HG03097 (cell line): Measurements from ENCODE around the gene AMDHD1.

Experiments
- ATAC-seq: cut with Tn5 transposase; IDR thresholded peaks from one replicate; pipeline ENCODE4 v1.9.1; 2021; ENCODE audit not compliant: unreplicated experiment, low FRiP score

The AMDHD1 gene

DNA sequence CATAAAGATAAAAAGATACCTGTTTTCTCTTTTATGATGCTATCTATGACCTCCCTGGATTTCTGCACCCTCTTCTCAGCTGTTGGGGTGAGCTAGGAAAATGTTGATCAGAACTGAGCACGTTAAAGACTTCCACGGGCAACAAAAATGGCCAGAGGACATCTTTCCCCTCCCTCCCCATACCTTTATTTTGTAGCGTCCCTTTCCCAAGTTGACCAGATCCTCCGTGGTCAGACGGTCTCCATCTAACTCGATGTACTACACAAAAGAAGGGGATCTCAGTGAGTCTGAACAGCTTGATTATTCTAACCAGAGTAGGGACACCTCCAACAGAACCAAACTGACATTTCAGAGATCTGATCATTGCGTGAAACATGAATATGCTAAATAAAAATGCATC lies 50.8 kb downstream of the AMDHD1 start:
- ATAC-seq, result no peak

GRCh38 chr12:95994476-95994875 lies 51.3 kb downstream of the AMDHD1 start:
- no peak for ATAC-seq

DNA sequence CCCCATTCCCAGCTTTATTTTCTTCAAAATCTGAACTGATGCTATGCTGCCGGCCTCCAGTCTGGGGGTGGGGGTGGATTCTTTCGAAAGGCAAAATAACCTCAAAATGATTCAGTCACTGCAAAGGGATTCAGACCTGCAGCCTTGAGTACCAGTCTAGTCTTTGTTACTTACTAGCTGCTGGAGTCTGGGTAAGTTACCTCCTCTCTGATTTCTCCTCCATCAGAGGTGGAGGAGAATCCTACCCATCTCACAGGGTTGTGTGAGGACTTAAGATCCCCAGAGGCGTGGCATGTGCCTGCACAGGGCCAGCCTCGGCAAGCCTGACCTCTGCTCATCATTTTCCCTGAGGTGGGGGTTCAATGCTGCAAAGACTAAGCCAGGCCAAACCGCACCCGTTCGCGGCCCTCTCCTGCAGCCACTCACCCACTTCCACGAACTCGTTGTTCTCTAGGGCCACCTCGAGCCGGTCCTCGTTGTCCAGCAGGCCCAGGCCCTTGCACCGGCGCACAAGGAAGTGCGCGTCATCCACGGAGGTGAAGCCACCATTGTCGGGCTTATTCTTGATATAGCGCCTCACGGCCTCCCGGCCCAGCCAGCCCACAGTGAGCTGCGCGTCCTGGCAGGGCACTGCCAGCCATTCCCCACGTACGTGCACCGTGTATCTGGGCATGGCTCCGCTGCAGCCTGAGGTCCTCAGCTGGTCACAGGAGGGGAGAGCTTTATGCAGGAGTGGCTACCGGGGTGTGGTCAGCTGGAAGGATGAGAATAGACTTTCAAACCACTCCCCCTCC lies 52.3 kb downstream of the AMDHD1 start:
- no peak for ATAC-seq

DNA sequence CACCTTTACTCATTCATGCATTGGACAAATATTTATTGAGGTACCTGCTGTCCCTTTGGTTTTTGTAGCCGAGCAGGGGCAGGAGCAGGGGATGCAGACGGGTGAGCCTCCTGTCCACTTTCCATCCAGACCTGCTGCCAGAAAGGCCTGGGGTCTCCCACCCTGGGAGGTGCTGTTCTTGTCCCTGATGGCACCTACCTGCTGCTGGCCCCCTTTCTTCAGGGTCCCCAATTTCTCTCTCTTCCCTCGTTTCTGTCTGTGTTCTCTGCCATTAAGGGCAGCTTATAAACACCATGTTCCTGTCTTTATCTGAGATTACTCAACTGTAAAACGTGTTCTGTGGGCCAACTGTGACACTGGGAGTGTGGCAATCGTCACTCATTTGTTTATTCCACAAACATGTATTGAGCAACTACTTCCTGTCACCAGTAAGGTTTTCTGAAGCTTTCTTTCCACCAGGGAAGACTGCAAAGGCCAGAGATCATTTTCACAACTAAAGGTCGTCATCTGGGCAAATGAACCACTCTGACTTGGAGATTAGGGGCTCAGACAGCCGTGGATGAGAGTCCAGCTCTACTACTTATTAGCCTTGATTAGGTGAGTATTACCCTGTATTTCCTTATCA lies 53.0 kb downstream of the AMDHD1 start, which contains the start of gene HAL:
TSS of gene HAL (minus strand) at position 311 of the 625 bp plus-strand sequence. CDS start 434 bp downstream, outside the sequence.
- ATAC-seq, result no peak

DNA sequence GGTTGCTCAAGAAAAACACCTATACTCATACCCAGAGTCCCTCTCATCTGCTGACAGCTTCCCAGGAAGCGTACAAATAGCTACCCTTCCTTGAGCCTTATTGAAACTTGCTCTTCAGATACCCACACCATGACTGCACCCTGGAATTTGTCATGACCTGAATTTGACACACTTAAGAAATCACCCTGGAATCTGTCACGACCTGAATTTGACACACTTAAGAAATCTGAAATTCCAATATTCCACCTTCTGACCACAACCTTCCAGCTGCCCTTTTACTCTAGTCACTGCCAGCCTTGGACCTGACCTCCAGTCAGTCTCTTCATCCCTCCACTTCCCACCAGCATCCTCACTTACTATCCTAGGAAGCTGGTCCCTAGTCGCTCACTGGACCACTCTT lies 54.1 kb downstream of the AMDHD1 start:
- ATAC-seq, result no peak

GRCh38 chr12:95997911-95998510 lies 54.9 kb downstream of the AMDHD1 start:
- no peak for ATAC-seq

GRCh38 chr12:95998611-95999286 lies 55.6 kb downstream of the AMDHD1 start:
- ATAC-seq, result peak; percentile 86

DNA sequence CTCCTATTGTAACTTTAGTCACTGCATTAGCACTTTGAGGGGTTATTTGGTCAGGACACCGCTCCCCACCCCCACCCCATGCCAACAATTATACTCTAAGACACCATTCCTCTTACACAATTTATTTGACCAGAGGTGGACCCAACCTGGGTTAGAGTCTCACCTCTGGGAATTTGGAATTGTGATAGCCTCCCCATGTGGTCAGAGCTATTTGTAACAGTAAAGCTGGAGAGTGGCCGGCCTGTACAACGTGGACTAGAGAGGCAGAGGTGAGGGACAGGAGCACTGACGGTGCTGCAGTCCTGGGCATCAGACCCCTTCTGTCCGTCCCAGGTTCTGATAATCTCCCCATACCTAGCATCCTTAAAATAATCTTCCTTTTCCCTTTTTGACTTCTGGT lies 56.4 kb downstream of the AMDHD1 start:
- ATAC-seq, result no peak

- no peak for ATAC-seq
Observed at GRCh38 chr12:96000858-96001257, 57.7 kb downstream of the AMDHD1 start.

DNA sequence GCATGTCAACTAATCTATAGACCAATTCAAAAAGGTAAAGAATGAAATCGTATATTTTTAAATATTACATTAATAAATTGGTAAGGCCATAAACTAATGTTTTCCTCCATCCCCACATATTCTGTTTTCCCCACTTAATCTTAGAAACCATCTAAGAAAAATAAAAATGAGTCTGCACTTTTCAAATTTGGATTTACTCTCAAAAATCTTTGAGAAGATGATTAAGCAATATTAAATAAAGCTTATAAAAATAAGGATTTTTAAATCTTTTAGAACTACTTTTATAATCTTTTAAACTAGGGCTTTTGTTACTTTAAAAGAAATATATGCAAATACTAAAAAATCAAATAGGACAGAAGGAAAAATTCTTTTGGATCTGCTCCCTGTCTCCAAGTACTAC lies 63.6 kb downstream of the AMDHD1 start:
- ATAC-seq, result no peak

- no peak for ATAC-seq
Observed at GRCh38 chr12:96007729-96008128, 64.6 kb downstream of the AMDHD1 start.

GRCh38 chr12:96014943-96015599 lies 71.9 kb downstream of the AMDHD1 start:
- no peak for ATAC-seq

GRCh38 chr12:96015672-96016071 lies 72.5 kb downstream of the AMDHD1 start:
- no peak for ATAC-seq
